Body of pancreas (tissue), 4 donors: ENCODE measurements around the gene SART3.

Experiments
- CTCF ChIP-seq, 7 experiments: fragments of 450-650 bp in 4 of 7; fragments of 200-600 bp in 3 of 7; sonication (generic) in 3 of 7; IDR thresholded peaks; one replicate each; pipeline ENCODE4 v1.5.1; 2016 to 2019; ENCODE audit warnings: antibody characterized with exemption in 7 of 7
- POLR2A ChIP-seq, 3 donors: fragments of 450-650 bp; IDR thresholded peaks; one replicate each; pipeline ENCODE4 v1.6.1; 2016; ENCODE audit warnings: antibody characterized with exemption in 3 of 3, mild to moderate bottlenecking in 2 of 3

GRCh38 chr12:108571609-108572165 lies 10.7 kb upstream of the SART3 start:
- TF ChIP-seq CTCF (IDR thresholded peaks at IDR 0.05) (no peak), POLR2A (IDR thresholded peaks at IDR 0.05) (no peak)
